H9 (cell line): Measurements from ENCODE around the gene RARS2. TPM values are rescaled to one million over a fixed set of nuclear protein-coding genes. Genes with fewer than 3 reads are reported as not detected.

Experiments
- DNase-seq: peaks from one replicate; pipeline ENCODE4 v3.0.0-alpha.2; 2017
- H2AFZ ChIP-seq: one replicate; pipeline ENCODE4 v1.6.1; 2013; ENCODE audit warnings: mild to moderate bottlenecking, low read length, control low read depth, moderate library complexity
- H2AK5ac ChIP-seq: 2 replicates; pipeline ENCODE4 v1.6.1; 2013; ENCODE audit warnings: low read length, control low read depth, mixed read lengths; ENCODE audit not compliant: insufficient read length
- H2BK120ac ChIP-seq: one replicate; pipeline ENCODE4 v1.6.1; 2013; ENCODE audit warnings: low read depth, mild to moderate bottlenecking, low read length, control low read depth, inconsistent platforms; ENCODE audit not compliant: poor library complexity, severe bottlenecking
- H2BK12ac ChIP-seq: 2 replicates; pipeline ENCODE4 v1.6.1; 2013; ENCODE audit warnings: low read length, control low read depth, mixed read lengths, low read depth; ENCODE audit not compliant: insufficient read length
- H2BK15ac ChIP-seq: 2 replicates; pipeline ENCODE4 v1.6.1; 2013; ENCODE audit warnings: low read depth, low read length, control low read depth
- H2BK20ac ChIP-seq: one replicate; pipeline ENCODE4 v1.6.1; 2013; ENCODE audit warnings: low read depth, mild to moderate bottlenecking, low read length, control low read depth, inconsistent platforms; ENCODE audit not compliant: poor library complexity, severe bottlenecking
- H2BK5ac ChIP-seq: 2 replicates; pipeline ENCODE4 v1.6.1; 2013; ENCODE audit warnings: low read length, control low read depth, mixed read lengths; ENCODE audit not compliant: insufficient read length
- H3K14ac ChIP-seq: 2 replicates; pipeline ENCODE4 v1.6.1; 2013; ENCODE audit warnings: low read length, control low read depth; ENCODE audit not compliant: insufficient read depth
- H3K18ac ChIP-seq: 2 replicates; pipeline ENCODE4 v1.6.1; 2013; ENCODE audit warnings: low read depth, mild to moderate bottlenecking, mixed read lengths, low read length, control low read depth; ENCODE audit not compliant: insufficient read length
- H3K23ac ChIP-seq: 2 replicates; pipeline ENCODE4 v1.6.1; 2013; ENCODE audit warnings: low read length, control low read depth, mixed read lengths, low read depth; ENCODE audit not compliant: insufficient read length
- H3K23me2 ChIP-seq: 2 replicates; pipeline ENCODE4 v1.6.1; 2013; ENCODE audit warnings: low read depth, mild to moderate bottlenecking, mixed read lengths, low read length, control low read depth; ENCODE audit not compliant: insufficient read length, poor library complexity, severe bottlenecking
- H3K27ac ChIP-seq: 2 replicates; pipeline ENCODE4 v1.5.1; 2013; ENCODE audit warnings: low read length, control low read depth, mixed read lengths, low read depth; ENCODE audit not compliant: insufficient read length
- H3K27me3 ChIP-seq: 2 replicates; pipeline ENCODE4 v1.6.1; 2013; ENCODE audit warnings: low read length, control low read depth, inconsistent platforms; ENCODE audit not compliant: insufficient read depth
- H3K4ac ChIP-seq: 2 replicates; pipeline ENCODE4 v1.6.1; 2013; ENCODE audit warnings: low read depth, mild to moderate bottlenecking, control low read depth, inconsistent platforms, low read length, moderate library complexity
- H3K4me1 ChIP-seq: 2 replicates; pipeline ENCODE4 v1.6.1; 2013; ENCODE audit warnings: low read length, control low read depth, inconsistent platforms; ENCODE audit not compliant: insufficient read depth
- H3K4me2 ChIP-seq: 2 replicates; pipeline ENCODE4 v1.6.1; 2013; ENCODE audit warnings: low read length, control low read depth, mixed read lengths; ENCODE audit not compliant: insufficient read length, insufficient read depth
- H3K56ac ChIP-seq: 2 replicates; pipeline ENCODE4 v1.6.1; 2013; ENCODE audit warnings: low read depth, mild to moderate bottlenecking, mixed read lengths, low read length, control low read depth; ENCODE audit not compliant: insufficient read length
- H3K79me1 ChIP-seq: 2 replicates; pipeline ENCODE4 v1.6.1; 2013; ENCODE audit warnings: low read depth, mild to moderate bottlenecking, moderate library complexity, low read length, control low read depth, inconsistent platforms; ENCODE audit not compliant: insufficient read depth, poor library complexity, severe bottlenecking
- H3K79me2 ChIP-seq: 2 replicates; pipeline ENCODE4 v1.6.1; 2013; ENCODE audit warnings: low read length, control low read depth, inconsistent platforms; ENCODE audit not compliant: insufficient read depth
- H3K9ac ChIP-seq: 2 replicates; pipeline ENCODE4 v1.6.1; 2013; ENCODE audit warnings: low read length, control low read depth, mixed read lengths; ENCODE audit not compliant: insufficient read length; ENCODE audit errors: extremely low read depth
- H3K9me3 ChIP-seq: one replicate; pipeline ENCODE4 v1.6.1; 2013; ENCODE audit warnings: low read depth, low read length, inconsistent platforms; ENCODE audit not compliant: control insufficient read depth
- H3T11ph ChIP-seq: one replicate; pipeline ENCODE4 v1.6.1; 2013; ENCODE audit warnings: mild to moderate bottlenecking, low read length, control low read depth, inconsistent platforms
- H4K20me1 ChIP-seq: one replicate; pipeline ENCODE4 v1.6.1; 2013; ENCODE audit not compliant: control insufficient read depth, insufficient read length, insufficient read depth
- H4K5ac ChIP-seq: 2 replicates; pipeline ENCODE4 v1.6.1; 2013; ENCODE audit warnings: low read depth, mild to moderate bottlenecking, mixed read lengths, low read length, control low read depth; ENCODE audit not compliant: insufficient read length
- H4K8ac ChIP-seq: replicated peaks from 2 replicates; pipeline ENCODE4 v1.6.1; 2013; ENCODE audit warnings: low read length, control low read depth, mixed read lengths, low read depth; ENCODE audit not compliant: insufficient read length
- H4K91ac ChIP-seq: 2 replicates; pipeline ENCODE4 v1.6.1; 2013; ENCODE audit warnings: low read depth, mild to moderate bottlenecking, moderate library complexity, mixed read lengths, low read length, control low read depth; ENCODE audit not compliant: insufficient read length
- H3K27ac Mint-ChIP-seq, 3 experiments: 2 replicates in 2 of 3; 3 replicates in 1 of 3; pipeline ENCODE4 v1.8.0; 2020 to 2021; ENCODE audit warnings: mixed read lengths in 3 of 3, mild to moderate bottlenecking in 1 of 3, moderate library complexity in 1 of 3
- H3K27me3 Mint-ChIP-seq: 2 replicates; pipeline ENCODE4 v1.8.0; 2021; ENCODE audit warnings: low read depth, mild to moderate bottlenecking, moderate library complexity, mixed read lengths
- H3K36me3 Mint-ChIP-seq, 3 experiments: 2 replicates in 2 of 3; 3 replicates in 1 of 3; pipeline ENCODE4 v1.8.0; 2020 to 2021; ENCODE audit warnings: low read depth in 3 of 3, mixed read lengths in 3 of 3; ENCODE audit not compliant: insufficient read depth in 1 of 3
- H3K4me1 Mint-ChIP-seq, 2 experiments: 2 replicates each; pipeline ENCODE4 v1.8.0; 2020; ENCODE audit warnings: mixed read lengths in 2 of 2
- H3K4me3 Mint-ChIP-seq, 2 experiments: 2 replicates in 1 of 2; 3 replicates in 1 of 2; pipeline ENCODE4 v1.8.0; 2020 to 2021; ENCODE audit warnings: mild to moderate bottlenecking in 2 of 2, mixed read lengths in 2 of 2, moderate library complexity in 1 of 2
- H3K9me3 Mint-ChIP-seq, 2 experiments: 2 replicates in 1 of 2; 3 replicates in 1 of 2; pipeline ENCODE4 v1.8.0; 2020; ENCODE audit warnings: mild to moderate bottlenecking in 2 of 2, mixed read lengths in 2 of 2, moderate library complexity in 1 of 2
- WGBS: extraction: QIAGEN DNeasy Blood & Tissue Kit; methylation state at CpG from one replicate; pipeline ENCODE4 v1.1.7; 2013; ENCODE audit warnings: missing lambda C conversion rate, low lambda C conversion rate, mixed read lengths; ENCODE audit not compliant: insufficient read length; ENCODE audit errors: extremely low coverage; 5-methylcytosine and 5-hydroxymethylcytosine counted together
- total RNA-seq: library from RNA; stranded (reverse); gene quantifications from 2 replicates; pipeline ENCODE4 v1.2.1, GENCODE V29; 2021
- TF ChIP-seq, protein P1 (sequence below): fragments of 200-600 bp; sonication (generic); conservative IDR thresholded peaks from 3 replicates; pipeline ENCODE4 v1.8.0; 2021; ENCODE audit warnings: antibody characterized with exemption, mild to moderate bottlenecking

The RARS2 gene
- total RNA-seq, 1 experiment from 2014 or later = 45.1 TPM

GRCh38 chr6:87583822-87584221 is 6.0 kb downstream of the RARS2 start:
- Histone ChIP-seq H2BK15ac (no peak overlapping the region), H3K56ac (no peak overlapping the region), H2BK12ac (no peak overlapping the region), H3K18ac (no peak overlapping the region), H3K4ac (no peak overlapping the region), H2BK5ac (no peak overlapping the region), H3K4me1 (peaks cover 4% of the 10 kb centered on the region), H3K79me2 (peaks cover 23% of the 10 kb centered on the region), H3K23me2 (peaks cover 2% of the 10 kb centered on the region), H4K20me1 (no peaks in the 10 kb centered on the region), H2BK20ac (no peak overlapping the region), H3K14ac (no peak overlapping the region), H3K27ac (no peak overlapping the region), H3T11ph (no peak overlapping the region), H2AFZ (no peak overlapping the region), H3K27me3 (no peaks in the 10 kb centered on the region), H4K5ac (no peak overlapping the region), H3K9me3 (no peaks in the 10 kb centered on the region), H4K8ac (no peak overlapping the region), H2BK120ac (no peak overlapping the region), H3K9ac (no peak overlapping the region), H3K4me2 (no peak overlapping the region), H3K79me1 (peaks cover 2% of the 10 kb centered on the region), H3K23ac (no peak overlapping the region), H2AK5ac (no peak overlapping the region), H4K91ac (no peak overlapping the region)
- Mint-ChIP-seq H3K4me3 (no peak overlapping the region), H3K4me1 (peaks cover 21% of the 10 kb centered on the region in 2 experiments), H3K27me3 (no peaks in the 10 kb centered on the region), H3K36me3 (peaks cover 32 to 53% (median 47%) of the 10 kb centered on the region in 3 experiments), H3K9me3 (no peaks in the 10 kb centered on the region; a peak in 1 of 5 replicates), H3K27ac (no peak overlapping the region)
- no CpG with 5 or more reads among the region's 4 CpGs for WGBS
- no peak for DNase-seq
- TF ChIP-seq, protein P1, sequence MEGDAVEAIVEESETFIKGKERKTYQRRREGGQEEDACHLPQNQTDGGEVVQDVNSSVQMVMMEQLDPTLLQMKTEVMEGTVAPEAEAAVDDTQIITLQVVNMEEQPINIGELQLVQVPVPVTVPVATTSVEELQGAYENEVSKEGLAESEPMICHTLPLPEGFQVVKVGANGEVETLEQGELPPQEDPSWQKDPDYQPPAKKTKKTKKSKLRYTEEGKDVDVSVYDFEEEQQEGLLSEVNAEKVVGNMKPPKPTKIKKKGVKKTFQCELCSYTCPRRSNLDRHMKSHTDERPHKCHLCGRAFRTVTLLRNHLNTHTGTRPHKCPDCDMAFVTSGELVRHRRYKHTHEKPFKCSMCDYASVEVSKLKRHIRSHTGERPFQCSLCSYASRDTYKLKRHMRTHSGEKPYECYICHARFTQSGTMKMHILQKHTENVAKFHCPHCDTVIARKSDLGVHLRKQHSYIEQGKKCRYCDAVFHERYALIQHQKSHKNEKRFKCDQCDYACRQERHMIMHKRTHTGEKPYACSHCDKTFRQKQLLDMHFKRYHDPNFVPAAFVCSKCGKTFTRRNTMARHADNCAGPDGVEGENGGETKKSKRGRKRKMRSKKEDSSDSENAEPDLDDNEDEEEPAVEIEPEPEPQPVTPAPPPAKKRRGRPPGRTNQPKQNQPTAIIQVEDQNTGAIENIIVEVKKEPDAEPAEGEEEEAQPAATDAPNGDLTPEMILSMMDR = no peak
